ENCODE measurements around the gene AK6.
"Not testable (repeated sequence)": the region's sequence is repeated elsewhere in the genome, so short reads cannot be mapped to it uniquely, and the experiment has no call there.

The AK6 gene

GRCh38 chr5:69335341-69335935 lies 33.9 kb downstream of the AK6 start:
- DNase-seq (ENCODE audit: low read depth in 2 of 2) = no peak

GRCh38 chr5:69334793-69335268 lies 34.5 kb downstream of the AK6 start:
- DNase-seq (ENCODE audit: low read depth in 2 of 2) = peak; percentile 47 to 51

GRCh38 chr5:69333668-69334315 lies 35.5 kb downstream of the AK6 start:
- not testable (repeated sequence) for DNase-seq (ENCODE audit: low read depth in 2 of 2)

GRCh38 chr5:69331528-69332445 lies 37.5 kb downstream of the AK6 start:
- no peak for DNase-seq (ENCODE audit: low read depth in 2 of 2)

- DNase-seq (ENCODE audit: low read depth in 2 of 2) = no peak
These were observed 39.3 kb downstream of the AK6 start for GRCh38 chr5:69329905-69330489.

- DNase-seq (ENCODE audit: low read depth in 2 of 2) = no peak
These were observed 43.0 kb downstream of the AK6 start for GRCh38 chr5:69326365-69326764.

- no peak for DNase-seq (ENCODE audit: low read depth in 2 of 2)
These were observed 51.9 kb downstream of the AK6 start for GRCh38 chr5:69317391-69317790.

- no peak for DNase-seq (ENCODE audit: low read depth in 2 of 2)
These were observed 53.3 kb downstream of the AK6 start for GRCh38 chr5:69315972-69316371.

GRCh38 chr5:69313428-69313827 lies 55.9 kb downstream of the AK6 start:
- no peak for DNase-seq (ENCODE audit: low read depth in 2 of 2)

- DNase-seq (ENCODE audit: low read depth in 2 of 2) = no peak
These were observed 56.7 kb downstream of the AK6 start for GRCh38 chr5:69312459-69313160.

GRCh38 chr5:69309380-69309779 lies 59.9 kb downstream of the AK6 start:
- DNase-seq (ENCODE audit: low read depth in 2 of 2) = no peak

GRCh38 chr5:69308046-69308553 lies 61.2 kb downstream of the AK6 start:
- DNase-seq (ENCODE audit: low read depth in 2 of 2) = no peak

- DNase-seq (ENCODE audit: low read depth in 2 of 2) = no peak
These were observed 63.8 kb downstream of the AK6 start for GRCh38 chr5:69305512-69305911.
